ENCODE results near the gene P4HA3.

Gene P4HA3

GRCh38 chr11:74306435-74307175, 4.8 kb downstream of the P4HA3 start:
- Mint-ChIP-seq H3K36me3 (ENCODE audit: insufficient read depth) (no peaks in the 10 kb centered on the region), H3K27me3 (peaks cover 63% of the 10 kb centered on the region)

GRCh38 chr11:74299015-74299414, 12.4 kb downstream of the P4HA3 start:
- peaks cover 3% of the 10 kb centered on the region for H3K36me3 Mint-ChIP-seq (ENCODE audit: insufficient read depth)
- no peak overlapping the region for H3K4me3 Mint-ChIP-seq

More at GRCh38 chr11:74306435-74307175, 4.8 kb downstream of the P4HA3 start:
- H3K9me3 Mint-ChIP-seq: no peaks in the 10 kb centered on the region
- H3K27ac Mint-ChIP-seq (ENCODE audit: low read depth): no peak overlapping the region
- H3K4me1 Mint-ChIP-seq: peaks cover 1% of the 10 kb centered on the region
- DNase-seq (ENCODE audit: low spot score in 2 of 2): no peak
- no peak for ATAC-seq (replicated peaks; ENCODE audit: extremely low read depth, poor library complexity, severe bottlenecking)
- H3K4me3 Mint-ChIP-seq: no peak overlapping the region

GRCh38 chr11:74297484-74297883, 14.0 kb downstream of the P4HA3 start:
- no peak for ATAC-seq (replicated peaks; ENCODE audit: extremely low read depth, poor library complexity, severe bottlenecking)
- no peak overlapping the region for H3K27ac Mint-ChIP-seq (ENCODE audit: low read depth)

More at GRCh38 chr11:74299015-74299414, 12.4 kb downstream of the P4HA3 start:
- H3K27ac Mint-ChIP-seq (ENCODE audit: low read depth): no peak overlapping the region
- DNase-seq (ENCODE audit: low spot score in 2 of 2) (no peak), ATAC-seq (replicated peaks; ENCODE audit: extremely low read depth, poor library complexity, severe bottlenecking) (no peak)
- H3K4me1 Mint-ChIP-seq: peaks cover 7% of the 10 kb centered on the region
- H3K9me3 Mint-ChIP-seq: no peaks in the 10 kb centered on the region
- H3K27me3 Mint-ChIP-seq: peaks cover 61% of the 10 kb centered on the region

DNA sequence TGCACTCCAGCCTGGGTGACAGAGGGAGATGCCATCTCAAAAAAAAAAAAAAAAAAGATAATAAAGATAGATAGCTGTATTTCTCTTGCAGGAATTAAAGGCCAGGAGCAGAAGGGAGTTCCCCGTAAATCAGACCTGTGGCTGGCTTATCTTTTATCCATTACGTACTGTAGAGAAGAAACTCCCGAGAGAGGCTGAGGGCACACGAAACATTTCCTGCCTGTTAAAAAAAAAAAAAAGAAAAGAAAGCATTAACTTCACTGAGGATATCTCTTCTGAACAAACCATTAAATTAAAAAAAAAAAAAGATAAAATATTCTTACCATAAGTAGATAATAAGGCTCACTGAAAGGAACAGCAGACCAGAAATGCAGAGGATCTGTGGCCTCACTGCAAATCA, 22.5 kb downstream of the P4HA3 start:
- no peaks in the 10 kb centered on the region for H3K36me3 Mint-ChIP-seq (ENCODE audit: insufficient read depth)
- no peaks in the 10 kb centered on the region for H3K9me3 Mint-ChIP-seq
- H3K27ac Mint-ChIP-seq (ENCODE audit: low read depth): no peak overlapping the region
- no peak for DNase-seq (ENCODE audit: low spot score in 2 of 2)
- H3K4me3 Mint-ChIP-seq: no peak overlapping the region
- ATAC-seq (replicated peaks; ENCODE audit: extremely low read depth, poor library complexity, severe bottlenecking): no peak
- no peaks in the 10 kb centered on the region for H3K4me1 Mint-ChIP-seq
- peaks cover 33% of the 10 kb centered on the region for H3K27me3 Mint-ChIP-seq

More at GRCh38 chr11:74297484-74297883, 14.0 kb downstream of the P4HA3 start:
- Mint-ChIP-seq H3K4me3 (no peak overlapping the region), H3K27me3 (peaks cover 72% of the 10 kb centered on the region), H3K4me1 (peaks cover 7% of the 10 kb centered on the region), H3K9me3 (no peaks in the 10 kb centered on the region), H3K36me3 (ENCODE audit: insufficient read depth) (peaks cover 3% of the 10 kb centered on the region)
- no peak for DNase-seq (ENCODE audit: low spot score in 2 of 2)

DNA sequence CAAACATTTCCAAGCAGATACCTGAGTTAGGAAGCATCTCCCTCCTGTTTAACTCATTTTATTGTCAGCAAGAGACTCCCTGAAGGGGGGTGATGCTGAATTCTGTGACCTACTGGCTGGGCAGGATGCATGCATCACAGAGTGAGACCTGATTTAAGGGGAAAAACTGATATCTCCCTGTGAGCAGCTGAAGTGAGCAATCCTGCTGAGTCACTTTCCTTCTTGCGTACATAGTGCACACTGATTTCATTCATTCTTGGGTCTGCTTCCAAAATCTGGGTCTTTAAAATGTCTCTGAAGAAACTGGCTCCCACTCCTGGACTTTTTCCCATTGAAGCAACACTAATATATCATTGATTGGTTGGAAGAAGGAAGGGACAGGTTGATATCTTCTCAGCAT, 23.3 kb downstream of the P4HA3 start:
- no peaks in the 10 kb centered on the region for H3K9me3 Mint-ChIP-seq
- ATAC-seq (replicated peaks; ENCODE audit: extremely low read depth, poor library complexity, severe bottlenecking) (no peak), DNase-seq (ENCODE audit: low spot score in 2 of 2) (no peak)
- peaks cover 26% of the 10 kb centered on the region for H3K27me3 Mint-ChIP-seq
- no peaks in the 10 kb centered on the region for H3K4me1 Mint-ChIP-seq
- H3K4me3 Mint-ChIP-seq: no peak overlapping the region
- no peaks in the 10 kb centered on the region for H3K36me3 Mint-ChIP-seq (ENCODE audit: insufficient read depth)
- H3K27ac Mint-ChIP-seq (ENCODE audit: low read depth): no peak overlapping the region

DNA sequence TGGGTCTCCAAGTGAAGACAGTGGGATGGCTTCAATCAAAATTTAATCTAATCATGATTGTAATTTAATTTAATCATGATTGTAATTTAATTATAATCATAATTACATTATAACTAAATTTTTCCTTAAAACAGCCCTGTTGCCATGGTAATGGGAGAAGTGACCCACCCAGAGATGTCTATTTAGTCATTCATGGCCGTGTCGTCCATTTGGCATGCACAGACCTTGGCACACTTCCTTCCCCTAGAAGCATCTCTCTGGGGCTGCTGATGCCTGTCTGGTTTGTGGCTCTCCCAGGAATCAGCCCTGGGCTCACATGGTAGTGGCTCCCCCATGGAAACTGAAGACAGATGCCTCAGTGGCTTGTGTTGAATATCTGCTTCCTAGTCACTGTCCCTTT, 27.0 kb downstream of the P4HA3 start:
- no peak for ATAC-seq (replicated peaks; ENCODE audit: extremely low read depth, poor library complexity, severe bottlenecking)
- Mint-ChIP-seq H3K9me3 (no peaks in the 10 kb centered on the region), H3K4me3 (no peak overlapping the region), H3K4me1 (no peaks in the 10 kb centered on the region), H3K36me3 (ENCODE audit: insufficient read depth) (no peaks in the 10 kb centered on the region), H3K27me3 (peaks cover 9% of the 10 kb centered on the region), H3K27ac (ENCODE audit: low read depth) (no peak overlapping the region)
- no peak for DNase-seq (ENCODE audit: low spot score in 2 of 2)

- Mint-ChIP-seq H3K27ac (ENCODE audit: low read depth) (no peak overlapping the region), H3K9me3 (no peaks in the 10 kb centered on the region), H3K36me3 (ENCODE audit: insufficient read depth) (no peaks in the 10 kb centered on the region), H3K4me3 (no peak overlapping the region), H3K4me1 (no peaks in the 10 kb centered on the region), H3K27me3 (peaks cover 9% of the 10 kb centered on the region)
- ATAC-seq (replicated peaks; ENCODE audit: extremely low read depth, poor library complexity, severe bottlenecking) (no peak), DNase-seq (ENCODE audit: low spot score in 2 of 2) (no peak)
Measured at GRCh38 chr11:74283580-74284180, 27.8 kb downstream of the P4HA3 start.

DNA sequence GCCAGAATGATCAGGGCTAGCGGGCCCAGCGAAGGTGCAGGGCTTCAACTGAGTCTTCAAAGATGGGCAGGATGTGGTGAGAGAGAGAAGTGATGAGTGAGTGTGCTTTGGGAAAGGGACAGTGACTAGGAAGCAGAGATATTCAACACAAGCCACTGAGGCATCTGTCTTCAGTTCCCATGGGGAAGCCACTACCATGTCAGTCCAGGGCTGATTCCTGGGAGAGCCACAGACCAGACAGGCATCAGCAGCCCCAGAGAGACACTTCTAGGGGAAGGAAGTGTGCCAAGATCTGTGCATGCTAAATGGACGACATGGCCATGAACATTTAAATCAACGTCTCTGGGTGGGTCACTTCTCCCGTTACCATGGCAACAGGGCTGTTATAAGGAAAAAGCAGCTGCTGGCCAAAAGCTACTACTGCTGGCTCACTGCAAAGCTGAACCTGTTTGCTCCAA, 28.5 kb downstream of the P4HA3 start:
- Mint-ChIP-seq H3K27ac (ENCODE audit: low read depth) (no peak overlapping the region), H3K36me3 (ENCODE audit: insufficient read depth) (no peaks in the 10 kb centered on the region), H3K4me3 (no peak overlapping the region), H3K4me1 (no peaks in the 10 kb centered on the region), H3K27me3 (peaks cover 9% of the 10 kb centered on the region), H3K9me3 (no peaks in the 10 kb centered on the region)
- DNase-seq (ENCODE audit: low spot score in 2 of 2) (no peak), ATAC-seq (replicated peaks; ENCODE audit: extremely low read depth, poor library complexity, severe bottlenecking) (no peak)

DNA sequence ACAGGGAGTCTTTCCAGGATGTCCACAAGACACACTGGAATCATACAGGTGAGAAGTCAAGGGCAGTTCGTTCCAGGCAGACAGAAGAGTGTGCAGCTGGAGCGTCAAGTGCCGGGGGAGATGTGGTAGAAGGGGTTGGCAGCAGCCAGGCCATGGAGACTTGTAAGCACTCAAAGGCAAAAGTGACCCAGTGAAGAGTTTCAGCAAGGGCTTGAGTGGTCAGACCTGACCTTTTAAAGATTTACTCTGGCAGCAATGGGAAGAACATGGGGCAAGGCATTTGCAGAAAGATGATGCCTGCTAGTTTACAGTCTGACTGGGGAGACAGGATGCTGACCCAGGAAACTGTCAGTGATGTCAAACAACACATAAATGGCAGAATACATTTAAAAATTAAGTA, 29.0 kb downstream of the P4HA3 start:
- DNase-seq (ENCODE audit: low spot score in 2 of 2) (no peak), ATAC-seq (replicated peaks; ENCODE audit: extremely low read depth, poor library complexity, severe bottlenecking) (no peak)
- Mint-ChIP-seq H3K4me3 (no peak overlapping the region), H3K36me3 (ENCODE audit: insufficient read depth) (no peaks in the 10 kb centered on the region), H3K27me3 (peaks cover 11% of the 10 kb centered on the region), H3K4me1 (no peaks in the 10 kb centered on the region), H3K27ac (ENCODE audit: low read depth) (no peak overlapping the region), H3K9me3 (no peaks in the 10 kb centered on the region)

DNA sequence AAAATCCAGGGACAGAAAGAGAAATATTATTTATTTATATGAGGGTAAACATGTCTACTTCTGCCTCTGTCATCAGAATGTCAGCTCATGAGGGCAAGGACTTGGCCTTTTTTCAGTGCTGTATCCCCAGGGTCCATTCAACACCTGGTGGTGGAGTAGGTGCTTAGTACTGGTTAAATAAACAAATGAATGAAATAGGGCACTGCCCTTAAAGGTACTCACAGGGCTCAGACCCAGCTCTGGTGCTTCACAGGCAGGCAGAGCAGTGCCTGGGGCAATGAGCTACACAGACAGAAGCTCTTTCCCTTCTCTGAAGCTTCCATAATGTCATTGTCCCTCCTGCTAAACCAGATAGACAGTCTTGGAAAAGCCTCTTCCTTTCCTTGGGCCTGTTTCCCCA, 30.9 kb downstream of the P4HA3 start:
- Mint-ChIP-seq H3K4me1 (no peaks in the 10 kb centered on the region), H3K27me3 (peaks cover 23% of the 10 kb centered on the region), H3K36me3 (ENCODE audit: insufficient read depth) (no peaks in the 10 kb centered on the region), H3K9me3 (no peaks in the 10 kb centered on the region), H3K27ac (ENCODE audit: low read depth) (no peak overlapping the region), H3K4me3 (no peak overlapping the region)
- ATAC-seq (replicated peaks; ENCODE audit: extremely low read depth, poor library complexity, severe bottlenecking): no peak
- DNase-seq (ENCODE audit: low spot score in 2 of 2): no peak

- no peak overlapping the region for H3K27ac Mint-ChIP-seq (ENCODE audit: low read depth)
- ATAC-seq (replicated peaks; ENCODE audit: extremely low read depth, poor library complexity, severe bottlenecking) (no peak), DNase-seq (ENCODE audit: low spot score in 2 of 2) (no peak)
- H3K4me3 Mint-ChIP-seq: no peak overlapping the region
- H3K27me3 Mint-ChIP-seq: peaks cover 16% of the 10 kb centered on the region
- no peaks in the 10 kb centered on the region for H3K9me3 Mint-ChIP-seq
- no peaks in the 10 kb centered on the region for H3K36me3 Mint-ChIP-seq (ENCODE audit: insufficient read depth)
- H3K4me1 Mint-ChIP-seq: no peaks in the 10 kb centered on the region
Measured at GRCh38 chr11:74279256-74279655, 32.2 kb downstream of the P4HA3 start.

- no peaks in the 10 kb centered on the region for H3K4me1 Mint-ChIP-seq
- DNase-seq (ENCODE audit: low spot score in 2 of 2): no peak
- no peaks in the 10 kb centered on the region for H3K9me3 Mint-ChIP-seq
- H3K27me3 Mint-ChIP-seq: peaks cover 16% of the 10 kb centered on the region
- no peak overlapping the region for H3K27ac Mint-ChIP-seq (ENCODE audit: low read depth)
- ATAC-seq (replicated peaks; ENCODE audit: extremely low read depth, poor library complexity, severe bottlenecking): no peak
- H3K36me3 Mint-ChIP-seq (ENCODE audit: insufficient read depth): no peaks in the 10 kb centered on the region
- no peak overlapping the region for H3K4me3 Mint-ChIP-seq
Measured at GRCh38 chr11:74278721-74279161, 32.7 kb downstream of the P4HA3 start.

- H3K36me3 Mint-ChIP-seq (ENCODE audit: insufficient read depth): no peaks in the 10 kb centered on the region
- H3K27me3 Mint-ChIP-seq: peaks cover 21% of the 10 kb centered on the region
- H3K4me3 Mint-ChIP-seq: no peak overlapping the region
- H3K27ac Mint-ChIP-seq (ENCODE audit: low read depth): no peak overlapping the region
- no peak for DNase-seq (ENCODE audit: low spot score in 2 of 2)
- H3K4me1 Mint-ChIP-seq: no peaks in the 10 kb centered on the region
- no peak for ATAC-seq (replicated peaks; ENCODE audit: extremely low read depth, poor library complexity, severe bottlenecking)
- no peaks in the 10 kb centered on the region for H3K9me3 Mint-ChIP-seq
Measured at GRCh38 chr11:74278103-74278502, 33.3 kb downstream of the P4HA3 start.
